ENCODE measurements around the gene ACER1.

- TF ChIP-seq SUZ12 (IDR thresholded peaks at IDR 0.05; ENCODE audit: unreplicated experiment) (no peak), NFXL1 (IDR thresholded peaks at IDR 0.05; ENCODE audit: borderline replicate concordance) (no peak), SPI1 (IDR thresholded peaks at IDR 0.05; ENCODE audit: borderline replicate concordance, insufficient read depth, low read depth, low read length) (no peak), MAX (IDR thresholded peaks at IDR 0.05; ENCODE audit: low read depth, low read length) (no peak), CTCF (IDR thresholded peaks at IDR 0.05 in 2 of 3, conservative IDR thresholded peaks at IDR 0.05 in 1 of 3; ENCODE audit: control insufficient read depth in 2 of 3, extremely low read depth in 1 of 3, insufficient read depth in 1 of 3, low read depth in 3 of 3, low read length in 3 of 3) (no peak), HCFC1 (IDR thresholded peaks at IDR 0.05; ENCODE audit: low read length) (no peak), USF2 (IDR thresholded peaks at IDR 0.05; ENCODE audit: borderline replicate concordance, low read depth, low read length) (no peak), SMC3 (IDR thresholded peaks at IDR 0.05; ENCODE audit: borderline replicate concordance, low read length) (no peak), MXI1 (IDR thresholded peaks at IDR 0.05; ENCODE audit: low read depth, low read length) (no peak), TCF12 (IDR thresholded peaks at IDR 0.05; ENCODE audit: low read depth, low read length) (no peak), RAD21 (IDR thresholded peaks at IDR 0.05; ENCODE audit: insufficient read depth, low read depth, low read length) (no peak)
Measured at GRCh38 chr19:6276447-6276846, 57.0 kb downstream of the ACER1 start.
